ENCODE results near the gene EIPR1.

EIPR1 gene

GRCh38 chr2:3142961-3143571 is 234.6 kb downstream of the EIPR1 start:
- 97% methylated on average over 16 of the region's 18 CpGs for WGBS (ENCODE audit: insufficient coverage)

GRCh38 chr2:3142210-3142609 is 235.4 kb downstream of the EIPR1 start:
- no peak overlapping the region for H3K27ac ChIP-seq (ENCODE audit: insufficient read depth in 1 of 2, low read depth in 1 of 2, low read length in 2 of 2, poor library complexity in 1 of 2, severe bottlenecking in 2 of 2)
- POLR2A ChIA-PET = interaction anchor here (0.6 kb wide), 1 partner anchor 145 kb away, joined by 6 read pairs; no protein-coding TSS in a partner anchor
- DNase-seq = no peak
- no peaks in the 10 kb centered on the region for H3K36me3 ChIP-seq (ENCODE audit: control insufficient read depth in 4 of 4, insufficient read depth in 4 of 4, low read length in 3 of 4)
- CTCF ChIA-PET = no interaction called here
- peaks cover 0 to 3% (median 0%) of the 10 kb centered on the region in 5 experiments for H3K9me3 ChIP-seq (ENCODE audit: control extremely low read depth in 1 of 5, control insufficient read depth in 4 of 5, insufficient read depth in 2 of 5, low read depth in 1 of 5, low read length in 4 of 5)
- no peaks in the 10 kb centered on the region for H3K4me1 ChIP-seq (ENCODE audit: control extremely low read depth in 1 of 4, control insufficient read depth in 4 of 4, insufficient read depth in 4 of 4, low read length in 3 of 4)
- H3K4me3 ChIP-seq (ENCODE audit: control insufficient read depth in 1 of 7, extremely low read depth in 1 of 7, insufficient read depth in 4 of 7, low read depth in 2 of 7, low read length in 6 of 7) = no peak overlapping the region
- WGBS (ENCODE audit: insufficient coverage) = 93% methylated on average over 7 of the region's 8 CpGs
- no peaks in the 10 kb centered on the region for H3K27me3 ChIP-seq (replicated peaks in 2 of 5; ENCODE audit: control insufficient read depth in 4 of 5, insufficient read depth in 5 of 5, low read length in 4 of 5)

More at GRCh38 chr2:3142961-3143571, 234.6 kb downstream of the EIPR1 start:
- Histone ChIP-seq H3K36me3 (ENCODE audit: control insufficient read depth in 4 of 4, insufficient read depth in 4 of 4, low read length in 3 of 4) (no peaks in the 10 kb centered on the region), H3K9me3 (ENCODE audit: control extremely low read depth in 1 of 5, control insufficient read depth in 4 of 5, insufficient read depth in 2 of 5, low read depth in 1 of 5, low read length in 4 of 5) (peaks cover 0 to 3% (median 0%) of the 10 kb centered on the region in 5 experiments), H3K27ac (ENCODE audit: insufficient read depth in 1 of 2, low read depth in 1 of 2, low read length in 2 of 2, poor library complexity in 1 of 2, severe bottlenecking in 2 of 2) (no peak overlapping the region), H3K27me3 (replicated peaks in 2 of 5; ENCODE audit: control insufficient read depth in 4 of 5, insufficient read depth in 5 of 5, low read length in 4 of 5) (no peaks in the 10 kb centered on the region), H3K4me1 (ENCODE audit: control extremely low read depth in 1 of 4, control insufficient read depth in 4 of 4, insufficient read depth in 4 of 4, low read length in 3 of 4) (no peaks in the 10 kb centered on the region), H3K4me3 (ENCODE audit: control insufficient read depth in 1 of 7, extremely low read depth in 1 of 7, insufficient read depth in 4 of 7, low read depth in 2 of 7, low read length in 6 of 7) (no peak overlapping the region)
- ChIA-PET POLR2A (no interaction called here), CTCF (no interaction called here)
- DNase-seq = no peak

DNA sequence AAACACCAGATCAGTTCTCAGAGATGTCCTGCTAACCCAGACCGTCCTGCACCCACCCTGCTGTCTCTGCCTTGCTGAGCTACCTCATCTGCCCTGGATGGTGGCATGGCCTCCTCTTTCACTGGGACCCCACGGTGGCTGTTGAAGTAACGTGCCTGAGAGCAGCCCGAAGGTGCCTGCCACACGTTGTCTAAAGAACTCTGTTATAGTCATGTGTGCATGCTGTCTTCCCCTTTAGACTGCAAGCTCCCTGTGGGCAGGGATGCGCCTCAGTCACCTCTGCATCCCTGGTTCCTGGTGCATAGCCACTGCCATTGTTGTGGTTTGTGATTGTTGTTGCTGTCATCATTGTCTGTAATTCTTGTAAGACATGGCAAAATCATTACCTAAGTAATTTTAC is 235.9 kb downstream of the EIPR1 start:
- WGBS (ENCODE audit: insufficient coverage) = 93% methylated on average over 5 of the region's 6 CpGs
- Histone ChIP-seq H3K36me3 (ENCODE audit: control insufficient read depth in 4 of 4, insufficient read depth in 4 of 4, low read length in 3 of 4) (no peaks in the 10 kb centered on the region), H3K4me1 (ENCODE audit: control extremely low read depth in 1 of 4, control insufficient read depth in 4 of 4, insufficient read depth in 4 of 4, low read length in 3 of 4) (no peaks in the 10 kb centered on the region), H3K9me3 (ENCODE audit: control extremely low read depth in 1 of 5, control insufficient read depth in 4 of 5, insufficient read depth in 2 of 5, low read depth in 1 of 5, low read length in 4 of 5) (peaks cover 0 to 3% (median 0%) of the 10 kb centered on the region in 5 experiments), H3K27me3 (replicated peaks in 2 of 5; ENCODE audit: control insufficient read depth in 4 of 5, insufficient read depth in 5 of 5, low read length in 4 of 5) (no peaks in the 10 kb centered on the region), H3K27ac (ENCODE audit: insufficient read depth in 1 of 2, low read depth in 1 of 2, low read length in 2 of 2, poor library complexity in 1 of 2, severe bottlenecking in 2 of 2) (no peak overlapping the region), H3K4me3 (ENCODE audit: control insufficient read depth in 1 of 7, extremely low read depth in 1 of 7, insufficient read depth in 4 of 7, low read depth in 2 of 7, low read length in 6 of 7) (no peak overlapping the region)
- ChIA-PET CTCF (no interaction called here), POLR2A (interaction anchor here (0.6 to 0.7 kb wide), 2 partner anchors 146 to 1314 kb away, joined by 5 to 6 read pairs; no protein-coding TSS in a partner anchor)
- DNase-seq = no peak

DNA sequence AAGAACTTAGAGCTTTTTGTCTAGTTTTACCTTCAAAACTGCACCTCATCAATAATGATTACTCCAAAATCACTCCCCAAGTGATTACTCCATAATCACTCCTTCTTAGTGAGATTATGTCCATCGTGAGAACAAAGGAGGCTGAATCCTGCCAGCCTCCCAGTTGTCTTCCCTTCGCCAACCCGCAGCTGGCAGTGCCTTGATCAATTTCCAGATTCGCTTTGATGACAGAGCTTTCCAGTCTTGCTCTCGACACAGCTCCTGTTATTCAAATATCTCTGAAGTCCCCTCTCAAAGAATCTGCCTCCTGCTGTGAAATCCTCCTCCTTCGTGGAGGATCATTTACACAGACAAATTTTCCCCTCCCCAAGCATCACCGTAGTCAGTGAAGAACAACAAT is 237.7 kb downstream of the EIPR1 start:
- Histone ChIP-seq H3K36me3 (ENCODE audit: control insufficient read depth in 4 of 4, insufficient read depth in 4 of 4, low read length in 3 of 4) (no peaks in the 10 kb centered on the region), H3K27ac (ENCODE audit: insufficient read depth in 1 of 2, low read depth in 1 of 2, low read length in 2 of 2, poor library complexity in 1 of 2, severe bottlenecking in 2 of 2) (no peak overlapping the region), H3K4me1 (ENCODE audit: control extremely low read depth in 1 of 4, control insufficient read depth in 4 of 4, insufficient read depth in 4 of 4, low read length in 3 of 4) (no peaks in the 10 kb centered on the region), H3K27me3 (replicated peaks in 2 of 5; ENCODE audit: control insufficient read depth in 4 of 5, insufficient read depth in 5 of 5, low read length in 4 of 5) (no peaks in the 10 kb centered on the region), H3K4me3 (ENCODE audit: control insufficient read depth in 1 of 7, extremely low read depth in 1 of 7, insufficient read depth in 4 of 7, low read depth in 2 of 7, low read length in 6 of 7) (no peak overlapping the region), H3K9me3 (ENCODE audit: control extremely low read depth in 1 of 5, control insufficient read depth in 4 of 5, insufficient read depth in 2 of 5, low read depth in 1 of 5, low read length in 4 of 5) (peaks cover 0 to 3% (median 0%) of the 10 kb centered on the region in 5 experiments)
- no peak for DNase-seq
- POLR2A ChIA-PET = no interaction called here
- 84% methylated on average over 7 of the region's 7 CpGs for WGBS (ENCODE audit: insufficient coverage)
- CTCF ChIA-PET = no interaction called here
